COLO668 (cell line): ENCODE measurements around the gene STOML1.

Source experiments
- DNase-seq: peaks from one replicate; lab custom pipeline; 2025; ENCODE audit not compliant: unreplicated experiment; lab: John Stamatoyannopoulos, UW

STOML1 gene

DNA sequence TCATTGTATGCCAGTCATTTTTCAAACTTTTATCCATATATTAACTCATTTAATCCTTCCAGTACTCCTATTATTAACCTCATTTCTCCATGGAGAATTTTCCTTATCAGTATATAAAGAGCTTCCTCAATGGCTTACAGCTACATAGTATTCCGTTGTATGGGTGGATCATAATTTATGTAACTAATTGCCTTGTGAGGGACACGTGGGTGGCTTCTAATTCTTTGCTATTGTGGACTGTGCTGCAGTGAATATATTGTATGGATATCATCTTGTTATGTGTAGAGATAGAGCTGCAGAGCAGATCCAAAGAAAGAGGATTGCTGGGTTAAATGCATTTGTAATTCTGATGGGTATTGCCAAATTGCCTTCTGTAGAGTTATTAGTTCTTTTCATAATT lies 27.6 kb upstream of the STOML1 start:
- DNase-seq: no peak

DNA sequence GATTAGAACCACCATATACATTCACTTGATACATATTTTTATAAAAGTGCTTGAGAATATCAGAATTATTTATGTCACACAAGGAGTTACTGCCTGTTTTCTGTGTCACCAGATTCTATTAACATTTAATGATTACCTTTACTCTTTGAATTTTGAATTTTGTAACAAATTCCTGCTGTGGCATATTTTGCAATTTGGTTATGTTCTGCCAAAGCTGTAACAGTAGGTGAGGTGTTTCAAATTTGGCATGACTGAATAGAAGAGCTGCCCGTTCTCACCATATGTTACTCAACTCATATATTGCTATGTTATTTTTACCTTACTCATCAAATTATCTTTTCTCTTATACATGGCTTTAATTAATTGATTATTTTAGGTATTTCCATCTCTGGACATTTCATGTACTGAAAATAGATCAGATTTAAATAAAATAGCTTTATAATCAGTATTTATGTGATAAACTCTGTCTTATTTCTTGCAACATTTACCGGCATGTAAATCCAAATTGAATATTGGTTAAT lies 21.3 kb upstream of the STOML1 start:
- no peak for DNase-seq

DNA sequence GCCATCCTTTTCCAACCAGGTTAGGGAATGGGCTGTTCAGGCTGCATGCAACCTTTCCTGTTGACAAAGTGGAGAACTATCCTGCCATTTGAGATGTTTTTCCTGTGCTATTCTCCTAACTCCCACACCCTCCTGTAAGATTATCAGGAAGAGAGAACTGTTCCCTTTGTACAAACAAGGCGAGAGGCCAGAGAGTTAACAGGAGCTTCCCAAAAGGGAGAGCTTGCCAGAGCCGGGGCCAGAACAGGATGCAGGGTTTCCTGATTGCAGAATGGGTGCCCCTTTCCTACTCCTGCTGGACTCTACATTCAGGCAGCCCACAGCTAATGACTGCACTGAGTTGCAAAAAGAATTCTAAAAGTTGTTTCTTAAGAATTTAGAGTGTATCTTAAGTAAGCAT lies 19.5 kb upstream of the STOML1 start:
- no peak for DNase-seq

DNA sequence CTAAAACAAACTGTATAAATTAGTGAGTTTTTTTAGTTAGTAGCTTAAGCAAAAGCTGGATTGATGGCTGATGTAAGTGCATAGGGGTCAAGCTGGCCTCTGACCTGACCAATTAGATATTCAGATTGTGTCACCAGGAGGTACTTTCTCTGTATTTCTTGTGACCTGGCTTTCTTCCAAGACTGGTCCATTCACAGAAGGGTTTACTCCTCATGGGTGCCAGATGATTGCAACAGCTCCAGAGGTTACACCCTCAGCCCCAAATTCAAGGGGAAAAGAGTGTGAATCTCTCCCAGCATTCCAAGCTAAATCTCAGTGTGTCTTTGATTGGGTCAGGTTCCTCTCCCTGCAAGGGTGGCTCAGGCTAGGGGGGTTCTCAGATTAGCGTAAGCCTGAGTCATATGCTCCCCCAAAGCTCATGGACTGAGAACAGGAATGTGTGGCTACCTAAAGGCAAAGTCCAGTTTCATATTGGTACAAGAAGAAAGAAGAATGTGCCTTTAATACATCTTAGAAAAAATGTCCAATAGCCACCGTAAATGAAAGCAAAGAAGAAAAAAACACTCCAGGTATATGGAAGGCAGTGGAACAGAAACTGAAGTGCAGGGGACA lies 18.9 kb upstream of the STOML1 start:
- no peak for DNase-seq

DNA sequence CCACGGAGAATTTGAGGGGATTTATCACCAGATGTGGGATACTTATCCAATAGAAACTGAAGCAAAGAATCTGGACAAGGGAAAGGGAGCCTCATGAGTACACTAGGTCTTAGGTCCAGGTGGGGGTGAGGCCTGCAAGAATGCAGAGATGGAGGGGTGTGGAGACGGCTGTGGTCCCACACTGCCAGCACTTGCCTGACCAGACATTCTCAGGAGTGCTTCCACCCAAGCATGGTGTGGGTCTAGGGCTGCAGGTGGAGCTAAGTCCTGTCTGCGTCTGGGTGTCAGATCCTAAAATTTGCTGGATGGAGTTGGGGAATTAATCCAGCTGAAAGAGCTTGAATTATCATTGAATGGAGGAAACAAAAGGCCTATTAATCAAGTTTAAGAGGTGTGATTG lies 16.8 kb upstream of the STOML1 start:
- no peak for DNase-seq

DNA sequence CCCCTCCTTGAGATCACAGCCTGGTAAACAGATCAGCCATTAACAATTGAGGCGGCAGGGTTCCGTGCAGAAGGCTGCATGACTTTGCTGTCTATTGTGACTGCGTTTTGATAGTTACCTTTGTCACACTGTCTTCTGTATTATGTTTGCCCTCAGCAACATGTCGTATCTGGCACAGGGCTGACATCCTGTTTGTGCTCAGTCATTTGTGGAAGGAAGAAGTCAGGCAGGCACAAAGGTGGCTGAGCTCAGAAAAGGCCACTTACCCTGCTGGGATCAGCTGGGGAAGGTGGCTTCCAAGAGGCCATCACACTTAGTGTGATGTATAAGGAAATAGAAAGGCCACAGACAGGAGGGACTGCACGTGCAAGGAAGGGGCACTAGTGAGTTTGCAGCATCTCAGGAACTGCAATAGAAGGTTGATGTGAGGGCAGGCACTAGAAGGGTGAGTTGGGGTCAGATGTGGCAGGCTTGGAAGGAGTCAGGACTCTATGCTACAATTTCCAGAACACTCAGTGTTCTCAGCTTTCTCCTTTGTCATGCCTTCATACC lies 15.8 kb upstream of the STOML1 start:
- no peak for DNase-seq

DNA sequence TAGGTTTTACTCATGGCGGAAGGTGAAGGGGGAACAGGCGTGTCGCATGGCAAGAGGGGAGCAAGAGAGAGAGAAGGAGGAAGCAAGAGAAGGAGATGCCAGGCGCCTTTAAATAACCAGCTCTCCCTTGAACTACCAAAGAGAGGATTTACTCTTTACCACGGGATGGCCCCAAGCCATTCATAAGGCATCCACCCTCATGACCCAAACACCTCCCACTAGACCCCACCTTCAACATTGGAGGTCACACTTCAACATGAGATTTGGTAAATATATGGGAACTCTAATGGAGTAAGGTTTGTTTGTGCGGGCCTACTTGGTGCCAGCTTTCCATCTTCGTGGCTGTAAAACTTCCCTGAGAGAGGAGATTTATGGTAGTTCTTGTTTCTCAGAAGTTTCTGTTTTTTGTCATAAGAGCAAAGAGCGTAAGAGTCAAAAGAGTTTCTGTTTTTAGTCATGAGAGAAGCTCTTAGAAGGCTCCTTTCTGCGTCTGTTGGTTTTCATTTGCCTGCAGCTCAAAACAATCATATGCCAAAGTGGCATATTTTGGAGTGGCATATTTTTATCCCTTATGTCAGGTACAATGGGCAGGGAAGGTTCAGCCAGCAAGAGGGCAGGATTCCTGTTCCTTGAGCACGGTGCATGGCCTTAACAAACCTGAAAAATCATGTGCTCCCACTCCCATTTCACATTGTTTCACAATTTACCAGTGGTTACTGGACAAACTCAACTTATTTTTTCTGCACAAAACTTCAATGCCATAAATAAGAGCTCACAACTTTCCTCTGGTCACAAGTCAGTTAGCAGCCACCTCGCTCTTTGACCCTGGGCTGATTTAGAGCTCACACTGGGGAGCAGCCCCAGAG lies 14.9 kb upstream of the STOML1 start:
- DNase-seq: no peak

DNA sequence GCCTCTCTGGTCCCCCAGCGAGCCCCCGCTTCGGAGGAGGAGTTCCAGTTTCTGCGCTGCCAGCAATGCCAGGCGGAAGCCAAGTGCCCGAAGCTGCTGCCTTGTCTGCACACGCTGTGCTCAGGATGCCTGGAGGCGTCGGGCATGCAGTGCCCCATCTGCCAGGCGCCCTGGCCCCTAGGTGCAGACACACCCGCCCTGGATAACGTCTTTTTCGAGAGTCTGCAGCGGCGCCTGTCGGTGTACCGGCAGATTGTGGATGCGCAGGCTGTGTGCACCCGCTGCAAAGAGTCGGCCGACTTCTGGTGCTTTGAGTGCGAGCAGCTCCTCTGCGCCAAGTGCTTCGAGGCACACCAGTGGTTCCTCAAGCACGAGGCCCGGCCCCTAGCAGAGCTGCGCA lies 5.9 kb upstream of the STOML1 start:
- no peak for DNase-seq

DNA sequence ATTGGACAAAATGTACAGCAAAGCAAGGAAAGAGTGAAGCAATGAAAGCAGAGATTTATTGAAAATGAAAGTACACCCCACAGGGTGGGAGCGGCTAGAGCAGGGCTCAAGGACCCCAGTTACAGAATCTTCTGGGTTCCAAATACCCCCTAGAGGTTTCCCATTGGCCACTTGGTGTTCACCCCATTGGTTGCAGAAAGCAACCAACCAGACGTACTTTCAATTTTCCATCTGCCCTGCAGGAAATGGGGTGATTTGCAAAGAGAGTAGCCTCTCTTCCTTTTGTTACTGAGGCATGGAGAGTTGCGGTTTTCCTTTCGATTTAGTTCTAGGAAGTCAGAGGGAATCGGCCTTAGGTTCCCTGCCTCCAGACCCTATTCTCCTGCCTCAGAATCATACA lies 4.8 kb upstream of the STOML1 start:
- peak; percentile 13 for DNase-seq

DNA sequence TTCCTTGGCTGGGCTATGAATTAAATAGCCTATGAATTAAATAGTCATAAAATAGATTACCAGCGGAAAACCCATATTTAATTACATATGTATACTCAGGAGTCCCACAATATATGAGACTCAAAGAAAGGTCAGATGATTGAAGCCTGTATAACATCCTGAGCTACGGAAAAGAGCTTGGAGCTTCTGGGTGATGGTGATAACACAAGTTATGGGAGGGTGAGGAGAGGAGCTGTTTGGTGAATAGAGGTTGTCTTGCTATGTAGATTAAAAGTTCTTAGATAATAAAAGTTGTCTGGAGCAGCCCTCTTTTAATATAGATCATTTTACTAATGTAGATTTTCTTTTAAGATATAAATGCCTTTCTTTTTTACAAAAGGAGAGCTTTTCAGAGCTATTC lies 4.2 kb upstream of the STOML1 start:
- no peak for DNase-seq

DNA sequence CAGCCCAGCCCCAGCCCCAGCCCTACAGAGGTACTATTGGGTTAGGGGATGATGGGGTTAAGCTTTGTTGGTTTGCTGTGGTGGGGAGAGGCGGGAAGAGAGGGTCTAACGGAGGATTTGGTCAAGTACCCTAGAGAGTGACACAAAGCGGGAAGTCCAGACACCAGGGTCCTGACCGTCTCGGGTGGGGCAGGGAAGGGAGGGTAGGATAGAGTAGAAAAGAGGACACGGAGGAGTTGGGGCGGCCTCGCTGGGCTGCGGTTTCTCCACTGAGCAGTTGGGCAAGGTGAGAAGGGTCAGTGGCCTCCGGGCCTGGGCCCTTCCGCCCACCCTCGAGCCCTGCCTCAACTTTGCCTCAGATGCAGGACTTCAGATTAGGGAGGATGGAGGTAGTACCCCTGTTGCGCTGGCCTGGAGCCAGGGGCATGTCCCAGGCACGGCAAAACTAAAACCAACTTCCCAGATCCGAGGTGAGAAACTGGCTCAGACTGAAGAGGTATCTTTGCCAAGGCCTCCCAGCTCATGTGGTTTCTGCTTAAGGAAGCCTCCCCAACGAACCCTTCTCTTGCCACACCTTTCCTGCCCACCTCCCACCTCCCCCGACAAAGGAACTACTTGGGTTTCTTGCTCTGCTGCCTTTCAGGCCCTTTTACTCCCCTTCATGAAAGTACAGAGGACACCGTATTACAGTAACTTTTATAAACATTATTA lies 3.0 kb upstream of the STOML1 start:
- DNase-seq: no peak

DNA sequence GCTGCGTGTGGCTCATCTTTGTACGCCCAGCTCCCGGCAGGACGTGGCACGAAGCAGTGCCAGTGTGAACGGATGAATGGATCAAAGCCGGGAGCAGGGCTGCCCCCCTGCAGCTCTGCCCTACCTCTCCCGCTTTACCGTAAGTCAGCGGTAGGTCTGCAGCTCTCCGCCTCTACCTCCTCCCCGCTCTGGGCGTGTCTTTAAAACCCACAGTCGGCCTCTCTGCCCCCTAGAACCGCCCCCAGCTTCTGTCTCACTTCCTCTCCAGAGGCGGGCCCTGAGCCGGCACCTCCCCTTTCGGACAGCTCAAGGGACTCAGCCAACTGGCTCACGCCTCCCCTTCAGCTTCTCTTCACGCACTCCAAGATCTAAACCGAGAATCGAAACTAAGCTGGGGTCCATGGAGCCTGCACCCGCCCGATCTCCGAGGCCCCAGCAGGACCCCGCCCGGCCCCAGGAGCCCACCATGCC lies 2.4 kb upstream of the STOML1 start, which contains the start of gene PML:
TSS of gene PML (plus strand) at position 304 of the 471 bp plus-strand sequence. CDS start at position 401, 97 bp downstream.
- DNase-seq: peak; percentile 93

DNA sequence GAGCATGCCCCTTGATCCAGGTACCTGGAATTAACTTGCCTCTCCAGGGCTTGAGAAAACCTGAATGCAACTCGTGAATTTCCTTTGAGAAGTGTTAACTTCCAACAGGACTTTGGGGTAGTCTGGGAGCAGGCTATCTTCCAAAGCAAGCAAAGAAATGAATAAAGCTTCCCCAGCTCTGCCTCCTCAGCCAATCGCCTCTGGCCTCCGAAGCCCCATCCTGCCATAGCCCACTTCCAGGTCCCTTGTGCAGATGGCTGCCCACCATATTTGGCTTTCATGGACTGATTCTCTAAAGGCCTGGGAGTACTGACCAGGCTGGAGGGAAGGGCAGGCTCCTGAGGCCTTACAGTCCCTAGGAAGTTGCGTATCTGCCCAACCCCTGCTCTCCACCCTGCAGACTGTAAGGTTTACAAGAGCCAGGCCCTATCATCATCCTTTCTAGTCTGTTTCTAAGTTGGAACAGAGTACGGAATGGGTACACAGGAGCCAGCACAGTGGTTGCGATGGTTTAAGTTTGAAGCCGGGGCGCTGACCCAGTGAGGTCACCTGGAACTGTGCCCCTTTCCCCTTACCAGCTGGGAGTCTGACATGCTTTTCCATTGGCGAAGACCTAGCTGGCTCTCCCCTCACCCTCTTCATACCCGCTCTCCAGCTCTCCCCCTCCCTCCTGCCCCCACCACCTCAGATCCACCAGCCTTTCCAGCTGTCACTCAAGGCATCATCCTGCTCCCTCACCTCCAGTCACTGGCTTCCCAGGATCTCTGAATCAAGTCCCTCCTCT lies 1.3 kb upstream of the STOML1 start:
- no peak for DNase-seq

DNA sequence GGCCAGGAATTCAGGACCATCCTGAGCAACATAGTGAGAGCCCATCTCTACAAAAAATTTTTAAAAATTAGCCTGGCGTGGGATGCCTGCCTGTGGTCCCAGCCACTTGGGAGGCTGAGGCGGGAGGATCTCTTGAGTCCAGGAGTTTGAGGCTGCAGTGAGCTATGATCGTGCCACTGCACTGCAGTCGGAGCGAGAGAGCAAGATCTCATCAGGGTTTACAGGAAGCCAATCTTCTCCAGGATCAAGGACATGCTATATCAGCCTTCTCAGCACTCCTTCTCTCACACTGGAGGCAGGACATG lies 451 bp upstream of the STOML1 start:
- no peak for DNase-seq

DNA sequence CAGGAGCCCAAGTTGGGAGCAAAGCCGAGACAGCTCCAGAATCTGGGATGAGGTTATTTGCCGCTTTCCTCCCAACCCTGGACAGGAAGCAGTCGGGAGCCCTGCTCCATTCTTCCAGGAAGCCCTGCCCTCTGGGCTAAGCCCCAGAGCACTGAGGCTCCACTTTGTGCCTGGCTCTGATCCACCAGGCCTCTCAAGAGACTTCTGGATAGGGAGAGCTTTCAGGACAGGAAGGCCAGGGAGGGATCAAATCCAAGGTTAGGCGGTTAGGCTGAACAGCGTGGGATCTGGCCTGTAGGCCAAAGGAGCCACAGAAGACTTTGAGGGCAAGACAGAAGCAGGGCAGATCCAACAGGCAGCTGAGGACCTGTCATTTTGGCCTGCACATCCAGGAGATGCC lies 835 bp downstream of the STOML1 start:
- DNase-seq: peak; percentile 18

DNA sequence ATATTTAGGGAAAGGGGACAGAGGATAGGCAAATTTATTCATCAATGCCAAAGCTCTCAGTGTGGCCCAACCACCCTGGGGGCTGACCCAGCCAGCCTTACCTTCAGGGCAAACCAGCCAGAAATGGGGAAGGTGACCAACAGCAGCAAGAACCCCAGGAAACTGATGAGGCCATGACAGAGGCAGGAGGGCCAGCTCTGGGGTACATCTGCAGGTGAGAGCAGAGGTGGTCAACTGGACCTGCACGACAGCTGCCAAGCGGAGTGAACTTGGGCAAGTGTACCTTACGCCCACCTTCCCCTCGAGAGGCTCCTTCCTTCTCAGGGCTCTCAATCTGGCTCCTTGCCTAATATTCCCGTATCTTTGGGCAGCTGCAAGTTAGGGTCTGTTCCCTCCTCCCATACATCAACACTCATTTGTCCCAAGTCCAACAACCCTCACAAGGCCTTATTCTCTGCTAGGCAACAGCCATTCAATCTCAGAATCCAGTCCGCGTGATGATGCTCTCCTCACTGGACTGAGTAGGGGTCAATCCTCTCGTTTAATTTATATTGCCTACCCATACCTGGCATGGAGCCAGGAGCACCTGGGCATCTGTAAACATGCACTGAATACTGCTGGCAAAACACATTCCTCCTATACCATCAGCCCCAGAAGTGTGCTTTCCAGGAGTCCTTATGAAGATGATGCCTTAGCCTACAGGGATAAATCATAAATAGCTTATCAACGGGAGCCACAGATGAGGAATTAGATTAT lies 1.7 kb downstream of the STOML1 start:
- DNase-seq: peak; percentile 61

DNA sequence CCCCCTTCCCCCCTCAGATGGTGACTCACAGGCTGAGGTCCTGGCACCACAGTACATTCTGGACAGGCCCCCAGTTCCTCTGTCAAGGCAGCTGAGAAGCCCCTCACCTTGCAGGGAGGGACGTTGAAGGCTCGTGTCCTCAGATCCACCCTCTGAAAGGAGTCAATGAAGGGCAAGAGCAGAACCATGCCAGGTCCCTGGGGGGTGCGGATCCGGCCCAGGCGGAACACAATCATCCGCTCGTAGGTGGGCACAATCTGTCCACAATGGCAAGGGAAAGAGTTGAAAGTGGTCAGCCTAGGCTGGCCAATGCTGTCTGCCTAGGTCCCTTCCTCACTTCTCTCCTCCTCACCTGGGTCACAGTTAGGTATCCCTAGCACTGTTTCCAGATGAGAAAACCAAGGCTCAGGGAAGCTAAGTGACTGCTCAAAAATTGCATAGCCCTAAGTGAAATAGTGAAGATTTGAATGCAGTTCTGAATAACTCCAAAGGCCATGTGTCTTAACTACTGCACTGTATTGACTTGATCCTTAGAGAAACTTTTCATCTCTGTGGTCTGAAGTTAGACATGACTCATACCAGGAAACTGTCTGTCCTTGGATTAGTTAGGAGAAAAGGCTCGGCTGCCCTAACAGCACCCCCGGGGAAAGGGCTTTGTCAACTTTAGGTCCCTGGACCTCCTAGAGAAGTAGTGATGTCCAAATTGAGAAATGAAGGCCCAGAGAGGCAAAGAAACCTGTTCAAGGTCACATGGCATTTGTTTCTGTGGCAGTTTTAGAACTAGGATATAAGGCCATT lies 2.9 kb downstream of the STOML1 start:
- DNase-seq: no peak

DNA sequence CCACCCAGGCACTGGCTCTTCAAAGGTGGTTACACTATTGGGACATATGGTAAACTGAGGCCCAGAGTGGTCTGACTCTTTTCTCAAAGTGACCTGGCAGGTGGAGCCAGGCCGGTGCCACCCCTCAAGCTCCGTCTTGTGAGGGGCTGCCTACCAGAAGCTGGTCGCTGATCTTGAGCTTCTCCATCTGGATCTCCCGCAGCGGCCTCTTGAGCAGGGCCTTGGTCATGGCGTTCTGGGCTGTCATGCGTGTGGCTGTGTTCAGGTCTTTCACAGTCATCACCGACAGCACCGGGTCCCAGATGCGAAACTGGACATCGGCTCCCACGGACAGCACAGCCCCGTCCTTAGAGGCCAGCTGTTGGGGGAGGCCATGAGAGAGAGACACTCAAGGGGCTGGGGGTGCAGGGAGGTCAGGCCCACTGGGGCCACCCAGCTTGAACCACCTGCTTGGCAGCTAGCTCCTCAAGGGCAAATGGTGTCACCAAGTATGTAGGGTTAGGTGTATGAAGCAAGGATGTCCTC lies 3.6 kb downstream of the STOML1 start:
- DNase-seq: no peak
